ENCODE data around the gene RAB25. TPM values are rescaled to one million over a fixed set of nuclear protein-coding genes. Genes with fewer than 3 reads are reported as not detected.

Gene RAB25
- total and polyA plus RNA-seq, 8 donors = 36.7 to 267 (median 192) TPM

- peaks cover 0 to 25% (median 0%) of the 10 kb centered on the region in 4 donors for H3K36me3 ChIP-seq
- WGBS, 5 donors = 18 to 35% (median 26%) methylated on average over 7 to 8 of the region's 8 CpGs
- H3K4me3 ChIP-seq = peak overlapping the region; percentile 72 to 100 (median 93)
- intact Hi-C loops (cut with DNase I; ENCODE audit: low total_unique reads) = no loop called here
- peaks cover 79 to 89% (median 82%) of the 10 kb centered on the region in 4 donors for H3K4me1 ChIP-seq
- DNase-seq = peak; percentile 86 to 87
- H3K27ac ChIP-seq = peak overlapping the region; percentile 77 to 99 (median 93)
- no peaks in the 10 kb centered on the region for H3K9me3 ChIP-seq
- TF ChIP-seq EP300 (IDR thresholded peaks at IDR 0.05) (no peak), POLR2A (IDR thresholded peaks at IDR 0.05) (peak in 1 of 4 donors; percentile 6), POLR2AphosphoS5 (IDR thresholded peaks at IDR 0.05) (peak; percentile 68 to 89 (median 85))
- TF ChIP-seq, protein P1, sequence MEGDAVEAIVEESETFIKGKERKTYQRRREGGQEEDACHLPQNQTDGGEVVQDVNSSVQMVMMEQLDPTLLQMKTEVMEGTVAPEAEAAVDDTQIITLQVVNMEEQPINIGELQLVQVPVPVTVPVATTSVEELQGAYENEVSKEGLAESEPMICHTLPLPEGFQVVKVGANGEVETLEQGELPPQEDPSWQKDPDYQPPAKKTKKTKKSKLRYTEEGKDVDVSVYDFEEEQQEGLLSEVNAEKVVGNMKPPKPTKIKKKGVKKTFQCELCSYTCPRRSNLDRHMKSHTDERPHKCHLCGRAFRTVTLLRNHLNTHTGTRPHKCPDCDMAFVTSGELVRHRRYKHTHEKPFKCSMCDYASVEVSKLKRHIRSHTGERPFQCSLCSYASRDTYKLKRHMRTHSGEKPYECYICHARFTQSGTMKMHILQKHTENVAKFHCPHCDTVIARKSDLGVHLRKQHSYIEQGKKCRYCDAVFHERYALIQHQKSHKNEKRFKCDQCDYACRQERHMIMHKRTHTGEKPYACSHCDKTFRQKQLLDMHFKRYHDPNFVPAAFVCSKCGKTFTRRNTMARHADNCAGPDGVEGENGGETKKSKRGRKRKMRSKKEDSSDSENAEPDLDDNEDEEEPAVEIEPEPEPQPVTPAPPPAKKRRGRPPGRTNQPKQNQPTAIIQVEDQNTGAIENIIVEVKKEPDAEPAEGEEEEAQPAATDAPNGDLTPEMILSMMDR (IDR thresholded peaks at IDR 0.05) = peak in 1 of 7 experiments; percentile 7
- no peaks in the 10 kb centered on the region for H3K27me3 ChIP-seq
Observed at GRCh38 chr1:156118177-156118868, 57.4 kb downstream of the RAB25 start.

GRCh38 chr1:156119503-156120209, 58.7 kb downstream of the RAB25 start:
- DNase-seq = peak in 1 of 2 donors; percentile 73
- Histone ChIP-seq H3K4me1 (peaks cover 81 to 89% (median 85%) of the 10 kb centered on the region in 4 donors), H3K4me3 (peak overlapping the region; percentile 72 to 100 (median 93)), H3K36me3 (peaks cover 0 to 25% (median 0%) of the 10 kb centered on the region in 4 donors), H3K27me3 (no peaks in the 10 kb centered on the region), H3K9me3 (no peaks in the 10 kb centered on the region), H3K27ac (peak overlapping the region; percentile 54 to 99 (median 93))
- TF ChIP-seq POLR2A (IDR thresholded peaks at IDR 0.05) (no peak), POLR2AphosphoS5 (IDR thresholded peaks at IDR 0.05) (no peak), EP300 (IDR thresholded peaks at IDR 0.05) (no peak)
- TF ChIP-seq, protein P1 (IDR thresholded peaks at IDR 0.05) = no peak
- 22 to 64% (median 58%) methylated on average over 2 to 3 of the region's 3 CpGs for WGBS, 5 donors
- intact Hi-C loops (cut with DNase I; ENCODE audit: low total_unique reads) = no loop called here

Other genes with a start within 250 kb of the RAB25 start
- 10 to 100 TPM; 29.0 to 68.7 (median 57.2) TPM for gene GON4L, start 203.9 kb upstream of the RAB25 start, total RNA-seq
- gene GON4L, start 203.9 kb upstream of the RAB25 start, polyA plus RNA-seq = 10 to 100 TPM in 2 of 3 donors, 1 to 10 TPM in 1; 9.3 to 14.5 (median 11.0) TPM
- 10 to 100 TPM in 1 of 5 donors, 1 to 10 TPM in 4; 1.3 to 12.9 (median 3.5) TPM for gene SYT11, start 201.6 kb upstream of the RAB25 start, total RNA-seq
- 1 to 10 TPM in 2 of 3 donors, under 1 TPM in 1; 0.76 to 1.9 (median 1.1) TPM for gene SYT11, start 201.6 kb upstream of the RAB25 start, polyA plus RNA-seq
- gene RIT1, start 149.8 kb upstream of the RAB25 start, total RNA-seq = 100 to 1,000 TPM in 1 of 5 donors, 10 to 100 TPM in 3, not detected in 1; 23.9 to 108 (median 48.2) TPM
- gene RIT1, start 149.8 kb upstream of the RAB25 start, polyA plus RNA-seq = 10 to 100 TPM; 13.1 to 14.1 (median 13.8) TPM
- gene KHDC4, start 126.7 kb upstream of the RAB25 start, total RNA-seq = 100 to 1,000 TPM in 2 of 5 donors, 10 to 100 TPM in 3; 49.2 to 126 (median 78.4) TPM
- gene KHDC4, start 126.7 kb upstream of the RAB25 start, polyA plus RNA-seq = 10 to 100 TPM in 1 of 3 donors, 1 to 10 TPM in 2; 4.9 to 26.1 (median 9.3) TPM
- gene RXFP4, start 119.5 kb upstream of the RAB25 start, total RNA-seq = 10 to 100 TPM in 1 of 5 donors, not detected in 4; 50.4 TPM
- not detected for gene RXFP4, start 119.5 kb upstream of the RAB25 start, polyA plus RNA-seq
- gene ARHGEF2, start 82.6 kb upstream of the RAB25 start, total RNA-seq = 100 to 1,000 TPM in 3 of 5 donors, 10 to 100 TPM in 2; 34.8 to 376 (median 180) TPM
- 10 to 100 TPM; 20.4 to 27.6 (median 24.7) TPM for gene ARHGEF2, start 82.6 kb upstream of the RAB25 start, polyA plus RNA-seq
- 100 to 1,000 TPM in 4 of 5 donors, 10 to 100 TPM in 1; 67.1 to 354 (median 216) TPM for gene SSR2, start 40.2 kb upstream of the RAB25 start, total RNA-seq
- gene SSR2, start 40.2 kb upstream of the RAB25 start, polyA plus RNA-seq = 100 to 1,000 TPM; 223 to 309 (median 242) TPM
- gene UBQLN4, start 7.4 kb upstream of the RAB25 start, total RNA-seq = 10 to 100 TPM in 3 of 5 donors, 1 to 10 TPM in 2; 6.4 to 41.1 (median 14.0) TPM
- gene UBQLN4, start 7.4 kb upstream of the RAB25 start, polyA plus RNA-seq = 10 to 100 TPM; 17.3 to 25.5 (median 20.6) TPM
- gene LAMTOR2, start 6.4 kb upstream of the RAB25 start, total RNA-seq = 10 to 100 TPM in 3 of 5 donors, 1 to 10 TPM in 1, not detected in 1; 7.0 to 40.6 (median 21.4) TPM
- gene LAMTOR2, start 6.4 kb upstream of the RAB25 start, polyA plus RNA-seq = 100 to 1,000 TPM; 123 to 170 (median 158) TPM
- 10 to 100 TPM in 1 of 5 donors, 1 to 10 TPM in 2, not detected in 2; 1.5 to 11.0 (median 1.6) TPM for gene MEX3A, start 21.3 kb downstream of the RAB25 start, total RNA-seq
- 1 to 10 TPM in 1 of 3 donors, under 1 TPM in 1, not detected in 1; 0.25 to 1.1 TPM for gene MEX3A, start 21.3 kb downstream of the RAB25 start, polyA plus RNA-seq
- 100 to 1,000 TPM in 4 of 5 donors, 10 to 100 TPM in 1; 53.1 to 630 (median 318) TPM for gene LMNA, start 53.6 kb downstream of the RAB25 start, total RNA-seq
- 100 to 1,000 TPM; 108 to 201 (median 132) TPM for gene LMNA, start 53.6 kb downstream of the RAB25 start, polyA plus RNA-seq
- 10 to 100 TPM in 2 of 5 donors, 1 to 10 TPM in 3; 2.6 to 23.3 (median 8.5) TPM for gene SEMA4A, start 92.4 kb downstream of the RAB25 start, total RNA-seq
- gene SEMA4A, start 92.4 kb downstream of the RAB25 start, polyA plus RNA-seq = 10 to 100 TPM in 1 of 3 donors, 1 to 10 TPM in 2; 4.1 to 13.9 (median 4.7) TPM
- gene SLC25A44, start 132.9 kb downstream of the RAB25 start, total RNA-seq = 1 to 10 TPM; 4.9 to 9.9 (median 7.2) TPM
- gene SLC25A44, start 132.9 kb downstream of the RAB25 start, polyA plus RNA-seq = 1 to 10 TPM; 5.4 to 9.0 (median 6.8) TPM
- 10 to 100 TPM in 3 of 5 donors, 1 to 10 TPM in 2; 5.3 to 54.9 (median 15.6) TPM for gene PMF1, start 151.8 kb downstream of the RAB25 start, total RNA-seq
- gene PMF1, start 151.8 kb downstream of the RAB25 start, polyA plus RNA-seq = 10 to 100 TPM; 68.7 to 73.5 (median 68.8) TPM
- not detected for gene BGLAP, start 181.0 kb downstream of the RAB25 start, total RNA-seq
- 1 to 10 TPM in 2 of 3 donors, not detected in 1; 1.5 to 1.9 TPM for gene BGLAP, start 181.0 kb downstream of the RAB25 start, polyA plus RNA-seq
- gene PAQR6, start 186.9 kb downstream of the RAB25 start, total RNA-seq = 1 to 10 TPM in 2 of 5 donors, under 1 TPM in 1, not detected in 2; 0.43 to 2.9 (median 2.0) TPM
- gene PAQR6, start 186.9 kb downstream of the RAB25 start, polyA plus RNA-seq = 1 to 10 TPM; 1.4 to 4.3 (median 2.0) TPM
- 100 to 1,000 TPM in 1 of 5 donors, 10 to 100 TPM in 4; 29.8 to 199 (median 51.6) TPM for gene SMG5, start 221.7 kb downstream of the RAB25 start, total RNA-seq
- 10 to 100 TPM; 20.2 to 29.1 (median 22.3) TPM for gene SMG5, start 221.7 kb downstream of the RAB25 start, polyA plus RNA-seq
- 10 to 100 TPM in 2 of 5 donors, 1 to 10 TPM in 2, not detected in 1; 1.1 to 21.4 (median 9.4) TPM for gene TMEM79, start 223.2 kb downstream of the RAB25 start, total RNA-seq
- gene TMEM79, start 223.2 kb downstream of the RAB25 start, polyA plus RNA-seq = 10 to 100 TPM in 1 of 3 donors, 1 to 10 TPM in 2; 1.5 to 24.9 (median 2.7) TPM
- gene GLMP, start 234.5 kb downstream of the RAB25 start, total RNA-seq = 10 to 100 TPM in 4 of 5 donors, 1 to 10 TPM in 1; 1.4 to 92.9 (median 19.7) TPM
- gene GLMP, start 234.5 kb downstream of the RAB25 start, polyA plus RNA-seq = 10 to 100 TPM; 20.8 to 37.4 (median 35.9) TPM
- gene VHLL, start 238.1 kb downstream of the RAB25 start, total RNA-seq = not detected
- not detected for gene VHLL, start 238.1 kb downstream of the RAB25 start, polyA plus RNA-seq